ENCODE measurements around the gene SLC17A2.

Gene SLC17A2

DNA sequence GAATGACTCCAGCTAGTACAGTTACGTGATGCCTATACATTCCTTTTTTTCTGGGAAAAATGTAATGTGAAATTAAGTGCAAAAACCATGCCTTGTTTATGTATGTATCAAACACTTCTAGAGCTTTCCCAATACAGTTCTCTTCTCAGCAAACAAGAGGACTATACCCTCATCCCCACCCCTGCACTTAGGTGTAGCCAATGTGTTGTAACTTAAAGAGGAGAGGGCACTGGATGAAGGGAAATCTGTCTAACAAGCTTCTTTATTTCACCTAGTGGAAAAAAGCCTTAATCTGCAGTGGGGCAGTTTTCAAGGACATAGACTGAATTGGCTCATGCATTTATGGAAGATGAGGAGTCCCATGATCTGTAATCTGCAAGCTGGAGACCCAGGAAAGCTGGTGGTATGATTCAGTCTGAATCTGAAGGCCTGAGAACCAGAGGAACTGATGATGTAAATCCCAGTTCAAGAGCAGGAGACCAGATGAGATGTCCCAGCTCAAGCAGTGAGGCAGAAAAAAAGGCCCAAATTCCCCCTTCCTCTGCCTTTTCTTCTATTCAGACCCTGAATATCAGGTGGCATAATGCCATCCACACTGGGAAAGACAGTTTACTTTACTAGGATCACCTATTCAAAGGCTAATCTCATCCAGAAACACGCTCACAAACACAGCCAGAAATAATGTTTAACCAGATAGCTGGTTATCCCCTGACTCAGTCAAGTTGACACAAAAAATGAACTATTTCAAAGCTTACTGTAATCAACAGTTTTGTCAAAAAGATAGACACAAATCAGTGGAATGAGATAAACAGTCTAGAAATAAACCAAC, 30.7 kb downstream of the SLC17A2 start:
- Histone ChIP-seq H3K9ac (ENCODE audit: low read length) (no peak overlapping the region), H3K4me1 (ENCODE audit: control insufficient read depth, low read depth, low read length) (peaks cover 4% of the 10 kb centered on the region), H2BK120ac (ENCODE audit: low read depth, low read length) (no peak overlapping the region), H3K27ac (ENCODE audit: low read depth, low read length) (no peak overlapping the region), H4K5ac (ENCODE audit: low read length) (no peak overlapping the region), H2BK5ac (ENCODE audit: low read length) (no peak overlapping the region), H3K79me2 (ENCODE audit: control insufficient read depth, insufficient read depth, low read length) (no peaks in the 10 kb centered on the region), H3K36me3 (ENCODE audit: control insufficient read depth, insufficient read depth, low read length) (no peaks in the 10 kb centered on the region), H4K8ac (ENCODE audit: low read depth, low read length) (no peak overlapping the region), H3K79me1 (ENCODE audit: low read length) (no peaks in the 10 kb centered on the region), H3K4me3 (ENCODE audit: low read length) (no peak overlapping the region), H3K18ac (ENCODE audit: low read length) (no peak overlapping the region), H3K4me2 (ENCODE audit: low read length) (no peak overlapping the region), H3K4ac (ENCODE audit: low read depth, low read length) (no peak overlapping the region), H3K23ac (ENCODE audit: low read length) (no peak overlapping the region), H2BK15ac (replicated peaks; ENCODE audit: low read depth) (no peak overlapping the region), H3K56ac (ENCODE audit: low read length) (no peak overlapping the region), H2AK5ac (ENCODE audit: low read length) (no peak overlapping the region), H3K27me3 (ENCODE audit: insufficient read depth, low read length, poor library complexity) (no peaks in the 10 kb centered on the region)
- no CpG with 5 or more reads among the region's 2 CpGs for WGBS (ENCODE audit: extremely low coverage, insufficient coverage, low lambda C conversion rate)
- no peak for DNase-seq

DNA sequence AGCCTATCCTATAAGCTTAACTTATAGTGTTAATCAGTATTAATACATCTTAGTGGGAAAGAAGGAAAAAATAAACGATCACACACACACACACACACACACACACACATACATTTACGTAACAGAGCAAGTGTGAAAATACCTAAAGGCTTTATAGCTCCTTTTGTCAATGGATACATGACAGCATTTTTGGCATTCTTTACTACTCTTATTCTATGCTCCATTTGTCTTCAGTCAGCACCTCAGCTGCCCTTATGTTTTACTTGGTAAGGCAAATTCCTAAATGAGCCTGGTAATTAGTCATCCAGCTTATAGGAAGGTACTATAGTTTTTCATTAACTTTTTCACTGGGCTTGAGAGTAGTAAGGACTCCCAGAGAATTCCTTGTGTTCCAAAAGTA, 31.4 kb downstream of the SLC17A2 start:
- no peak overlapping the region for H3K9ac ChIP-seq (ENCODE audit: low read length)
- H3K27me3 ChIP-seq (ENCODE audit: insufficient read depth, low read length, poor library complexity) = no peaks in the 10 kb centered on the region
- peak; percentile 86 for DNase-seq
- no peak overlapping the region for H2BK120ac ChIP-seq (ENCODE audit: low read depth, low read length)
- no peak overlapping the region for H4K8ac ChIP-seq (ENCODE audit: low read depth, low read length)
- H3K4ac ChIP-seq (ENCODE audit: low read depth, low read length) = no peak overlapping the region
- H3K23ac ChIP-seq (ENCODE audit: low read length) = no peak overlapping the region
- H3K36me3 ChIP-seq (ENCODE audit: control insufficient read depth, insufficient read depth, low read length) = no peaks in the 10 kb centered on the region
- H3K4me2 ChIP-seq (ENCODE audit: low read length) = no peak overlapping the region
- no peak overlapping the region for H3K27ac ChIP-seq (ENCODE audit: low read depth, low read length)
- no peaks in the 10 kb centered on the region for H3K79me2 ChIP-seq (ENCODE audit: control insufficient read depth, insufficient read depth, low read length)
- H3K56ac ChIP-seq (ENCODE audit: low read length) = no peak overlapping the region
- H3K18ac ChIP-seq (ENCODE audit: low read length) = no peak overlapping the region
- no peak overlapping the region for H3K4me3 ChIP-seq (ENCODE audit: low read length)
- WGBS (ENCODE audit: extremely low coverage, insufficient coverage, low lambda C conversion rate) = no CpG with 5 or more reads among the region's 2 CpGs
- H2BK5ac ChIP-seq (ENCODE audit: low read length) = no peak overlapping the region
- H2BK15ac ChIP-seq (replicated peaks; ENCODE audit: low read depth) = no peak overlapping the region
- H3K4me1 ChIP-seq (ENCODE audit: control insufficient read depth, low read depth, low read length) = peaks cover 4% of the 10 kb centered on the region
- H2AK5ac ChIP-seq (ENCODE audit: low read length) = no peak overlapping the region
- H3K79me1 ChIP-seq (ENCODE audit: low read length) = no peaks in the 10 kb centered on the region
- no peak overlapping the region for H4K5ac ChIP-seq (ENCODE audit: low read length)

GRCh38 chr6:25898289-25898977, 32.1 kb downstream of the SLC17A2 start:
- H2AK5ac ChIP-seq (ENCODE audit: low read length) = no peak overlapping the region
- peak overlapping the region; percentile 57 for H3K18ac ChIP-seq (ENCODE audit: low read length)
- no peaks in the 10 kb centered on the region for H3K79me1 ChIP-seq (ENCODE audit: low read length)
- no peak overlapping the region for H2BK15ac ChIP-seq (replicated peaks; ENCODE audit: low read depth)
- H2BK5ac ChIP-seq (ENCODE audit: low read length) = no peak overlapping the region
- no peaks in the 10 kb centered on the region for H3K79me2 ChIP-seq (ENCODE audit: control insufficient read depth, insufficient read depth, low read length)
- no peak overlapping the region for H4K8ac ChIP-seq (ENCODE audit: low read depth, low read length)
- no peak overlapping the region for H3K4me3 ChIP-seq (ENCODE audit: low read length)
- H3K56ac ChIP-seq (ENCODE audit: low read length) = no peak overlapping the region
- H3K27me3 ChIP-seq (ENCODE audit: insufficient read depth, low read length, poor library complexity) = no peaks in the 10 kb centered on the region
- H3K9ac ChIP-seq (ENCODE audit: low read length) = no peak overlapping the region
- peaks cover 4% of the 10 kb centered on the region for H3K4me1 ChIP-seq (ENCODE audit: control insufficient read depth, low read depth, low read length)
- H4K5ac ChIP-seq (ENCODE audit: low read length) = no peak overlapping the region
- H3K27ac ChIP-seq (ENCODE audit: low read depth, low read length) = no peak overlapping the region
- no peaks in the 10 kb centered on the region for H3K36me3 ChIP-seq (ENCODE audit: control insufficient read depth, insufficient read depth, low read length)
- no peak overlapping the region for H3K4me2 ChIP-seq (ENCODE audit: low read length)
- no peak overlapping the region for H3K4ac ChIP-seq (ENCODE audit: low read depth, low read length)
- DNase-seq = peak; percentile 70
- WGBS (ENCODE audit: extremely low coverage, insufficient coverage, low lambda C conversion rate) = no CpG with 5 or more reads among the region's 5 CpGs
- no peak overlapping the region for H2BK120ac ChIP-seq (ENCODE audit: low read depth, low read length)
- H3K23ac ChIP-seq (ENCODE audit: low read length) = no peak overlapping the region

DNA sequence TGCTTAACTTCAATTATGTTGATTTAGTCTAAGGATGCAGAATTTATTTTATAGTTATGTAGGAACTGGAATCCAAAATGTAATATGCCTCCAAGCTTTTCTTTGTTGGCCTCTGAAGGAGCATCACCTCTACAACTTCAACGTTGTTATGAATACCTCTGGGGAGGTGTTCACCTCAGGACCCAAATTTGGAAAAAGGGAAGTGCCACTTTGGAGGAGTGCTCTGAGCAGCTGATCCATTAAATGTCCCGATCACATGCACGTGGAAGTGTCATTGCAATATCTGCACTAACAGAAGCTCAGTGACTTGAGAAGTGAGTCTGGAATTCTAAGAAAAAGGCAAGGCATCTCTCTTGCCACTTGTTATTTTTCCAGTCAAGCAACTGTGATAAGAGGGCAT, 34.2 kb downstream of the SLC17A2 start:
- H4K8ac ChIP-seq (ENCODE audit: low read depth, low read length) = no peak overlapping the region
- H3K27me3 ChIP-seq (ENCODE audit: insufficient read depth, low read length, poor library complexity) = no peaks in the 10 kb centered on the region
- no peak overlapping the region for H2BK5ac ChIP-seq (ENCODE audit: low read length)
- no peak overlapping the region for H3K4me2 ChIP-seq (ENCODE audit: low read length)
- H3K9ac ChIP-seq (ENCODE audit: low read length) = no peak overlapping the region
- H3K4me3 ChIP-seq (ENCODE audit: low read length) = no peak overlapping the region
- no peak overlapping the region for H3K18ac ChIP-seq (ENCODE audit: low read length)
- no peaks in the 10 kb centered on the region for H3K79me1 ChIP-seq (ENCODE audit: low read length)
- DNase-seq = no peak
- no peak overlapping the region for H2BK15ac ChIP-seq (replicated peaks; ENCODE audit: low read depth)
- H3K36me3 ChIP-seq (ENCODE audit: control insufficient read depth, insufficient read depth, low read length) = no peaks in the 10 kb centered on the region
- H3K27ac ChIP-seq (ENCODE audit: low read depth, low read length) = no peak overlapping the region
- H2AK5ac ChIP-seq (ENCODE audit: low read length) = no peak overlapping the region
- no peak overlapping the region for H4K5ac ChIP-seq (ENCODE audit: low read length)
- H3K4ac ChIP-seq (ENCODE audit: low read depth, low read length) = no peak overlapping the region
- peaks cover 4% of the 10 kb centered on the region for H3K4me1 ChIP-seq (ENCODE audit: control insufficient read depth, low read depth, low read length)
- no peak overlapping the region for H3K56ac ChIP-seq (ENCODE audit: low read length)
- no peak overlapping the region for H2BK120ac ChIP-seq (ENCODE audit: low read depth, low read length)
- no CpG with 5 or more reads among the region's 3 CpGs for WGBS (ENCODE audit: extremely low coverage, insufficient coverage, low lambda C conversion rate)
- no peak overlapping the region for H3K23ac ChIP-seq (ENCODE audit: low read length)
- H3K79me2 ChIP-seq (ENCODE audit: control insufficient read depth, insufficient read depth, low read length) = no peaks in the 10 kb centered on the region

DNA sequence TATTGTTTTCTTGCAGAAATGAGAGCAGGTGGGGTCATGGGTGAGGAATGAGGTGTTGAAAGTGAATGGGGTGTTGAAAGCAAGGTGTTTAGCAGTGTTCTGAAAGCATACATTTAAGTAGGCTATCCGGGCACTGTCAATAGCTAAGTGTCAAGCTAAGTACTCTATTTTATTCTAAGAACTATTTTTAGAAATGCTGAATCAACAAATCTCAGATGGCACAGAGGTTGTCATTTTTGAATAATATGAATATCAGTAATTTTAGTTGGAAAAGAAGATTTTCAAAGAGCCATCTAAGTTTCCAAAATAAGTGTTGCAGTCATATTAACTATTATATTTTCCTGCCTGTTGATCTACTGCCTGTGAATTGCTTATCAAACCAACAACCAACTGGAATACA, 34.7 kb downstream of the SLC17A2 start:
- Histone ChIP-seq H4K5ac (ENCODE audit: low read length) (no peak overlapping the region), H2BK120ac (ENCODE audit: low read depth, low read length) (no peak overlapping the region), H3K56ac (ENCODE audit: low read length) (no peak overlapping the region), H3K4ac (ENCODE audit: low read depth, low read length) (no peak overlapping the region), H3K23ac (ENCODE audit: low read length) (no peak overlapping the region), H3K18ac (ENCODE audit: low read length) (no peak overlapping the region), H3K79me2 (ENCODE audit: control insufficient read depth, insufficient read depth, low read length) (no peaks in the 10 kb centered on the region), H2BK5ac (ENCODE audit: low read length) (no peak overlapping the region), H3K9ac (ENCODE audit: low read length) (no peak overlapping the region), H3K27ac (ENCODE audit: low read depth, low read length) (no peak overlapping the region), H3K36me3 (ENCODE audit: control insufficient read depth, insufficient read depth, low read length) (no peaks in the 10 kb centered on the region), H3K27me3 (ENCODE audit: insufficient read depth, low read length, poor library complexity) (no peaks in the 10 kb centered on the region), H2BK15ac (replicated peaks; ENCODE audit: low read depth) (no peak overlapping the region), H3K79me1 (ENCODE audit: low read length) (no peaks in the 10 kb centered on the region), H4K8ac (ENCODE audit: low read depth, low read length) (no peak overlapping the region), H3K4me2 (ENCODE audit: low read length) (no peak overlapping the region), H3K4me3 (ENCODE audit: low read length) (no peak overlapping the region), H2AK5ac (ENCODE audit: low read length) (no peak overlapping the region), H3K4me1 (ENCODE audit: control insufficient read depth, low read depth, low read length) (peaks cover 4% of the 10 kb centered on the region)
- DNase-seq = no peak
- WGBS (ENCODE audit: extremely low coverage, insufficient coverage, low lambda C conversion rate) = no CpG with 5 or more reads among the region's 1 CpG

Data from mesendoderm (in vitro differentiated cells).